H9 (cell line): ENCODE results near the gene OPN4. TPM values are rescaled to one million over a fixed set of nuclear protein-coding genes. Genes with fewer than 3 reads are reported as not detected.

Experiments used
- DNase-seq: peaks from one replicate; pipeline ENCODE4 v3.0.0-alpha.2; 2017
- H2AFZ ChIP-seq: one replicate; pipeline ENCODE4 v1.6.1; 2013; ENCODE audit warnings: mild to moderate bottlenecking, low read length, control low read depth, moderate library complexity
- H2AK5ac ChIP-seq: 2 replicates; pipeline ENCODE4 v1.6.1; 2013; ENCODE audit warnings: low read length, control low read depth, mixed read lengths; ENCODE audit not compliant: insufficient read length
- H2BK120ac ChIP-seq: one replicate; pipeline ENCODE4 v1.6.1; 2013; ENCODE audit warnings: low read depth, mild to moderate bottlenecking, low read length, control low read depth, inconsistent platforms; ENCODE audit not compliant: poor library complexity, severe bottlenecking
- H2BK12ac ChIP-seq: 2 replicates; pipeline ENCODE4 v1.6.1; 2013; ENCODE audit warnings: low read length, control low read depth, mixed read lengths, low read depth; ENCODE audit not compliant: insufficient read length
- H2BK15ac ChIP-seq: 2 replicates; pipeline ENCODE4 v1.6.1; 2013; ENCODE audit warnings: low read depth, low read length, control low read depth
- H2BK20ac ChIP-seq: one replicate; pipeline ENCODE4 v1.6.1; 2013; ENCODE audit warnings: low read depth, mild to moderate bottlenecking, low read length, control low read depth, inconsistent platforms; ENCODE audit not compliant: poor library complexity, severe bottlenecking
- H2BK5ac ChIP-seq: 2 replicates; pipeline ENCODE4 v1.6.1; 2013; ENCODE audit warnings: low read length, control low read depth, mixed read lengths; ENCODE audit not compliant: insufficient read length
- H3K14ac ChIP-seq: 2 replicates; pipeline ENCODE4 v1.6.1; 2013; ENCODE audit warnings: low read length, control low read depth; ENCODE audit not compliant: insufficient read depth
- H3K18ac ChIP-seq: 2 replicates; pipeline ENCODE4 v1.6.1; 2013; ENCODE audit warnings: low read depth, mild to moderate bottlenecking, mixed read lengths, low read length, control low read depth; ENCODE audit not compliant: insufficient read length
- H3K23ac ChIP-seq: 2 replicates; pipeline ENCODE4 v1.6.1; 2013; ENCODE audit warnings: low read length, control low read depth, mixed read lengths, low read depth; ENCODE audit not compliant: insufficient read length
- H3K23me2 ChIP-seq: 2 replicates; pipeline ENCODE4 v1.6.1; 2013; ENCODE audit warnings: low read depth, mild to moderate bottlenecking, mixed read lengths, low read length, control low read depth; ENCODE audit not compliant: insufficient read length, poor library complexity, severe bottlenecking
- H3K27ac ChIP-seq: 2 replicates; pipeline ENCODE4 v1.5.1; 2013; ENCODE audit warnings: low read length, control low read depth, mixed read lengths, low read depth; ENCODE audit not compliant: insufficient read length
- H3K27me3 ChIP-seq: 2 replicates; pipeline ENCODE4 v1.6.1; 2013; ENCODE audit warnings: low read length, control low read depth, inconsistent platforms; ENCODE audit not compliant: insufficient read depth
- H3K4ac ChIP-seq: 2 replicates; pipeline ENCODE4 v1.6.1; 2013; ENCODE audit warnings: low read depth, mild to moderate bottlenecking, control low read depth, inconsistent platforms, low read length, moderate library complexity
- H3K4me1 ChIP-seq: 2 replicates; pipeline ENCODE4 v1.6.1; 2013; ENCODE audit warnings: low read length, control low read depth, inconsistent platforms; ENCODE audit not compliant: insufficient read depth
- H3K4me2 ChIP-seq: 2 replicates; pipeline ENCODE4 v1.6.1; 2013; ENCODE audit warnings: low read length, control low read depth, mixed read lengths; ENCODE audit not compliant: insufficient read length, insufficient read depth
- H3K56ac ChIP-seq: 2 replicates; pipeline ENCODE4 v1.6.1; 2013; ENCODE audit warnings: low read depth, mild to moderate bottlenecking, mixed read lengths, low read length, control low read depth; ENCODE audit not compliant: insufficient read length
- H3K79me1 ChIP-seq: 2 replicates; pipeline ENCODE4 v1.6.1; 2013; ENCODE audit warnings: low read depth, mild to moderate bottlenecking, moderate library complexity, low read length, control low read depth, inconsistent platforms; ENCODE audit not compliant: insufficient read depth, poor library complexity, severe bottlenecking
- H3K79me2 ChIP-seq: 2 replicates; pipeline ENCODE4 v1.6.1; 2013; ENCODE audit warnings: low read length, control low read depth, inconsistent platforms; ENCODE audit not compliant: insufficient read depth
- H3K9ac ChIP-seq: 2 replicates; pipeline ENCODE4 v1.6.1; 2013; ENCODE audit warnings: low read length, control low read depth, mixed read lengths; ENCODE audit not compliant: insufficient read length; ENCODE audit errors: extremely low read depth
- H3K9me3 ChIP-seq: one replicate; pipeline ENCODE4 v1.6.1; 2013; ENCODE audit warnings: low read depth, low read length, inconsistent platforms; ENCODE audit not compliant: control insufficient read depth
- H3T11ph ChIP-seq: one replicate; pipeline ENCODE4 v1.6.1; 2013; ENCODE audit warnings: mild to moderate bottlenecking, low read length, control low read depth, inconsistent platforms
- H4K20me1 ChIP-seq: one replicate; pipeline ENCODE4 v1.6.1; 2013; ENCODE audit not compliant: control insufficient read depth, insufficient read length, insufficient read depth
- H4K5ac ChIP-seq: 2 replicates; pipeline ENCODE4 v1.6.1; 2013; ENCODE audit warnings: low read depth, mild to moderate bottlenecking, mixed read lengths, low read length, control low read depth; ENCODE audit not compliant: insufficient read length
- H4K8ac ChIP-seq: replicated peaks from 2 replicates; pipeline ENCODE4 v1.6.1; 2013; ENCODE audit warnings: low read length, control low read depth, mixed read lengths, low read depth; ENCODE audit not compliant: insufficient read length
- H4K91ac ChIP-seq: 2 replicates; pipeline ENCODE4 v1.6.1; 2013; ENCODE audit warnings: low read depth, mild to moderate bottlenecking, moderate library complexity, mixed read lengths, low read length, control low read depth; ENCODE audit not compliant: insufficient read length
- H3K27ac Mint-ChIP-seq, 3 experiments: 2 replicates in 2 of 3; 3 replicates in 1 of 3; pipeline ENCODE4 v1.8.0; 2020 to 2021; ENCODE audit warnings: mixed read lengths in 3 of 3, mild to moderate bottlenecking in 1 of 3, moderate library complexity in 1 of 3
- H3K27me3 Mint-ChIP-seq: 2 replicates; pipeline ENCODE4 v1.8.0; 2021; ENCODE audit warnings: low read depth, mild to moderate bottlenecking, moderate library complexity, mixed read lengths
- H3K36me3 Mint-ChIP-seq, 3 experiments: 2 replicates in 2 of 3; 3 replicates in 1 of 3; pipeline ENCODE4 v1.8.0; 2020 to 2021; ENCODE audit warnings: low read depth in 3 of 3, mixed read lengths in 3 of 3; ENCODE audit not compliant: insufficient read depth in 1 of 3
- H3K4me1 Mint-ChIP-seq, 2 experiments: 2 replicates each; pipeline ENCODE4 v1.8.0; 2020; ENCODE audit warnings: mixed read lengths in 2 of 2
- H3K4me3 Mint-ChIP-seq, 2 experiments: 2 replicates in 1 of 2; 3 replicates in 1 of 2; pipeline ENCODE4 v1.8.0; 2020 to 2021; ENCODE audit warnings: mild to moderate bottlenecking in 2 of 2, mixed read lengths in 2 of 2, moderate library complexity in 1 of 2
- H3K9me3 Mint-ChIP-seq, 2 experiments: 2 replicates in 1 of 2; 3 replicates in 1 of 2; pipeline ENCODE4 v1.8.0; 2020; ENCODE audit warnings: mild to moderate bottlenecking in 2 of 2, mixed read lengths in 2 of 2, moderate library complexity in 1 of 2
- CTCF ChIP-seq: fragments of 200-600 bp; sonication (generic); conservative IDR thresholded peaks from 3 replicates; pipeline ENCODE4 v1.8.0; 2021; ENCODE audit warnings: antibody characterized with exemption, mild to moderate bottlenecking
- WGBS: extraction: QIAGEN DNeasy Blood & Tissue Kit; methylation state at CpG from one replicate; pipeline ENCODE4 v1.1.7; 2013; ENCODE audit warnings: missing lambda C conversion rate, low lambda C conversion rate, mixed read lengths; ENCODE audit not compliant: insufficient read length; ENCODE audit errors: extremely low coverage; 5-methylcytosine and 5-hydroxymethylcytosine counted together
- total RNA-seq: library from RNA; stranded (reverse); gene quantifications from 2 replicates; pipeline ENCODE4 v1.2.1, GENCODE V29; 2021

OPN4 gene
- total RNA-seq, 1 experiment from 2014 or later = not detected

- Histone ChIP-seq H3K79me2 (no peaks in the 10 kb centered on the region), H2BK120ac (no peak overlapping the region), H2AK5ac (no peak overlapping the region), H4K20me1 (no peaks in the 10 kb centered on the region), H3K4me1 (no peaks in the 10 kb centered on the region; the same call in 1 of the 2 replicates), H3K56ac (no peak overlapping the region), H4K8ac (no peak overlapping the region), H3K18ac (no peak overlapping the region), H2BK20ac (no peak overlapping the region), H3K14ac (no peak overlapping the region), H3K27ac (no peak overlapping the region), H3K23me2 (peaks cover 4% of the 10 kb centered on the region), H3K79me1 (no peaks in the 10 kb centered on the region), H3T11ph (no peak overlapping the region), H2AFZ (no peak overlapping the region), H2BK12ac (no peak overlapping the region), H3K23ac (no peak overlapping the region), H4K5ac (no peak overlapping the region), H3K27me3 (peaks cover 2% of the 10 kb centered on the region; the same call in 1 of the 2 replicates), H2BK15ac (no peak overlapping the region), H3K4ac (no peak overlapping the region), H3K9ac (no peak overlapping the region), H2BK5ac (no peak overlapping the region), H3K9me3 (no peaks in the 10 kb centered on the region), H3K4me2 (no peak overlapping the region), H4K91ac (no peak overlapping the region)
- no peak for TF ChIP-seq CTCF
- Mint-ChIP-seq H3K4me3 (no peak overlapping the region), H3K36me3 (no peaks in the 10 kb centered on the region), H3K9me3 (no peaks in the 10 kb centered on the region), H3K27me3 (peaks cover 42% of the 10 kb centered on the region), H3K4me1 (peaks cover 4 to 14% of the 10 kb centered on the region in 2 experiments; a peak in 3 of 4 replicates), H3K27ac (no peak overlapping the region)
- DNase-seq = no peak
- no CpG with 5 or more reads among the region's 2 CpGs for WGBS
Measured at GRCh38 chr10:86630079-86630478, 24.3 kb upstream of the OPN4 start.
